ENCODE results near the gene GRM2. TPM values are rescaled to one million over a fixed set of nuclear protein-coding genes. Genes with fewer than 3 reads are reported as not detected.
A peak's percentile ranks its signal among the peaks of the same experiment; 100 is the strongest.

GRM2 gene
- total RNA-seq, 1 experiment from 2014 or later, result 1.9 TPM

GRCh38 chr3:51684971-51685751, 21.7 kb upstream of the GRM2 start:
- H3K79me1 ChIP-seq (ENCODE audit: insufficient read depth, low read depth, low read length, poor library complexity, severe bottlenecking), result no peaks in the 10 kb centered on the region
- H3K14ac ChIP-seq (ENCODE audit: insufficient read depth, low read length), result no peak overlapping the region
- no CpG with 5 or more reads among the region's 7 CpGs for WGBS (ENCODE audit: extremely low coverage, insufficient read length, low lambda C conversion rate)
- no peak overlapping the region for H4K8ac ChIP-seq (replicated peaks; ENCODE audit: insufficient read length, low read depth, low read length)
- no peak overlapping the region for H3T11ph ChIP-seq (ENCODE audit: low read length)
- no peak overlapping the region for H2BK5ac ChIP-seq (ENCODE audit: insufficient read length, low read length)
- Mint-ChIP-seq H3K4me3 (no peak overlapping the region), H3K9me3 (no peaks in the 10 kb centered on the region), H3K27me3 (ENCODE audit: low read depth) (no peaks in the 10 kb centered on the region; the same call in 1 of the 2 replicates), H3K4me1 (peaks cover 16 to 17% of the 10 kb centered on the region in 2 experiments), H3K27ac (peak overlapping the region in 1 of 3 experiments; percentile 95; a peak in 2 of 7 replicates), H3K36me3 (ENCODE audit: insufficient read depth in 1 of 3, low read depth in 3 of 3) (peaks cover 0 to 11% (median 0%) of the 10 kb centered on the region in 3 experiments; a peak in 3 of 7 replicates)
- H3K4me2 ChIP-seq (ENCODE audit: insufficient read depth, insufficient read length, low read length), result no peak overlapping the region
- no peak overlapping the region for H3K9ac ChIP-seq (ENCODE audit: extremely low read depth, insufficient read length, low read length)
- H2BK15ac ChIP-seq (ENCODE audit: low read depth, low read length), result no peak overlapping the region
- H2BK120ac ChIP-seq (ENCODE audit: low read depth, low read length, poor library complexity, severe bottlenecking), result no peak overlapping the region
- H3K56ac ChIP-seq (ENCODE audit: insufficient read length, low read depth, low read length), result no peak overlapping the region
- H3K4me1 ChIP-seq (ENCODE audit: insufficient read depth, low read length), result no peaks in the 10 kb centered on the region; the same call in 1 of the 2 replicates
- no peak overlapping the region for H3K27ac ChIP-seq (ENCODE audit: insufficient read length, low read depth, low read length)
- no peak overlapping the region for H3K18ac ChIP-seq (ENCODE audit: insufficient read length, low read depth, low read length)
- H4K5ac ChIP-seq (ENCODE audit: insufficient read length, low read depth, low read length), result no peak overlapping the region
- H3K79me2 ChIP-seq (ENCODE audit: insufficient read depth, low read length), result no peaks in the 10 kb centered on the region
- no peak overlapping the region for H4K91ac ChIP-seq (ENCODE audit: insufficient read length, low read depth, low read length)
- H3K4ac ChIP-seq (ENCODE audit: low read depth, low read length), result no peak overlapping the region
- no peak overlapping the region for H2BK12ac ChIP-seq (ENCODE audit: insufficient read length, low read depth, low read length)
- no peak for TF ChIP-seq CTCF (conservative IDR thresholded peaks at IDR 0.05)
- H3K27me3 ChIP-seq (ENCODE audit: insufficient read depth, low read length), result no peaks in the 10 kb centered on the region
- no peaks in the 10 kb centered on the region for H3K9me3 ChIP-seq (ENCODE audit: control insufficient read depth, low read depth, low read length)
- no peak overlapping the region for H2AK5ac ChIP-seq (ENCODE audit: insufficient read length, low read length)
- no peak overlapping the region for H3K23ac ChIP-seq (ENCODE audit: insufficient read length, low read depth, low read length)
- H2BK20ac ChIP-seq (ENCODE audit: low read depth, low read length, poor library complexity, severe bottlenecking), result no peak overlapping the region
- H4K20me1 ChIP-seq (ENCODE audit: control insufficient read depth, insufficient read depth, insufficient read length), result no peaks in the 10 kb centered on the region
- DNase-seq, result no peak
- H3K23me2 ChIP-seq (ENCODE audit: insufficient read length, low read depth, low read length, poor library complexity, severe bottlenecking), result no peaks in the 10 kb centered on the region
- no peak overlapping the region for H2AFZ ChIP-seq (ENCODE audit: low read length)
